Activated T-cell treated with anti-CD3 and anti-CD28 coated beads for 24 hours (primary cell): ENCODE measurements around the gene DNALI1.
A peak's percentile ranks its signal among the peaks of the same experiment; 100 is the strongest.
"Not testable (repeated sequence)": the region's sequence is repeated elsewhere in the genome, so short reads cannot be mapped to it uniquely, and the experiment has no call there.

Source experiments
- DNase-seq: peaks from one replicate; pipeline ENCODE4 v3.0.0-alpha.2; 2020; ENCODE audit warnings: low read depth

Gene DNALI1

DNA sequence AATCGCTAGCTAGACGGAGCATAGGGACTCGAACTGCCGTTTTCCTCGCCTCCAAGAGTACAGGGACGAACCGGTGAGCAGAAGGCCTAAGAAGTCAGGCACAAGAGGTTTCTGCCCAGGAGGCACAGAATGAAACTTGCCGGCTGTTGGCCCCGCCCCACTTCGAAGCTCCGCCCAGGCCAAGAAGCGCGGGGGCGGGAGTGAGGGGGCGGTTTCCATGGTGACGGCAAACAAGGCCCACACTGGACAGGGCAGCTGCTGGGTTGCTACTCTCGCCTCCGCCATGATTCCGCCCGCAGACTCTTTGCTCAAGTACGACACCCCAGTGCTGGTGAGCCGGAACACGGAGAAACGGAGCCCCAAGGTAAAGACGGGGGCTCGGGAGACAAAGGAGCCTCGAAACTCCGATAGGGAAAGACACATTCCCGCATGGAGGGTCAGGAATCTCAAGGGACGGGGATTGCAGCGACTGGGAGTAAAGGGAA lies at the start of gene DNALI1:
Gene DNALI1 (plus strand): TSS at position 229 of the 485 bp plus-strand sequence. CDS start 55 bp downstream, at position 284.
- no peak for DNase-seq

DNA sequence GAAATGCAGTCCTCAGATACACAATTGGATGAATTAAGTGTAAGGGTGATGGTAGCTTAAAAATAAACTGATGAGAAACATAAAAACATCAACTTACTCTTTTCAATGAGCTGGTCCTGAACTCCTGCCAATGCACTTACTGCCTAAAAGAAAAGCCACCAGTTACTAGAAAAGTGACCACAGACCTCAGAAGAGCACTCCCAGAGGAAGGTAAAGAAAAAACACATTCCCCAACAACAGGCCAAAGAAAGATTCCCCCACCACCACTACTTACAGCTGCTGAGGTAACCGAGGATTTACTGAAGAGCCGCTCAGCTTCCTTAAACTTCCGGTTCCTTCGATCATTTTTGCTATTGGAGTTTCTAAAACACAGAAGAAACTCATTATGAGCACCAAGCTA lies 47.6 kb upstream of the DNALI1 start:
- DNase-seq: no peak

DNA sequence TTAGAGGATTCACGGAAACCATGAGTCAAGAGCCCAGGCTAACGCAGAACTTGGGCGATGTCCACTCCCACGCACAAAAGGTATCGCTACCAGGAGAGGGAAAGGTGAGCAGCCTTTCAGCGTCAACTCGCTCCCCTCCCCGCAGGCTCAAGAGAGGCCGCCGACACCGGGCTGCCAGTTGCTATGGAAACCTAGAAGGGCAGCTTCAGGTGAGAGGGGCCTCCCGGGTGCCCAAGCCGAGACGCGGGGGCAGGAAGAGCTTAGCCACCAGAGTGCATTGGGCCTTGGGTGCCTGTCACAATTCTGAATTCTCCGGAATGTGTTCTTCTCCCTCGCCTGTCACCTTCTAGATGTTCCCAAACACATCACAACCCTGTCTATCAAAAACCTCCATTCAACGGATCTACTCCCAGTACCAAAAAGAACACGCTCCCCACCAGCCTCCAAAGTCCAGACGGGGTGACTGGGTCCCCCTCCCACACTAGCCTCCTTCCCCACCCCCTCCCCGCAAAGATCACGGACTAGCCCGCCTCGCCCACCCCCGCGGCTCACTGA lies 42.9 kb upstream of the DNALI1 start:
- DNase-seq: peak; percentile 59

DNA sequence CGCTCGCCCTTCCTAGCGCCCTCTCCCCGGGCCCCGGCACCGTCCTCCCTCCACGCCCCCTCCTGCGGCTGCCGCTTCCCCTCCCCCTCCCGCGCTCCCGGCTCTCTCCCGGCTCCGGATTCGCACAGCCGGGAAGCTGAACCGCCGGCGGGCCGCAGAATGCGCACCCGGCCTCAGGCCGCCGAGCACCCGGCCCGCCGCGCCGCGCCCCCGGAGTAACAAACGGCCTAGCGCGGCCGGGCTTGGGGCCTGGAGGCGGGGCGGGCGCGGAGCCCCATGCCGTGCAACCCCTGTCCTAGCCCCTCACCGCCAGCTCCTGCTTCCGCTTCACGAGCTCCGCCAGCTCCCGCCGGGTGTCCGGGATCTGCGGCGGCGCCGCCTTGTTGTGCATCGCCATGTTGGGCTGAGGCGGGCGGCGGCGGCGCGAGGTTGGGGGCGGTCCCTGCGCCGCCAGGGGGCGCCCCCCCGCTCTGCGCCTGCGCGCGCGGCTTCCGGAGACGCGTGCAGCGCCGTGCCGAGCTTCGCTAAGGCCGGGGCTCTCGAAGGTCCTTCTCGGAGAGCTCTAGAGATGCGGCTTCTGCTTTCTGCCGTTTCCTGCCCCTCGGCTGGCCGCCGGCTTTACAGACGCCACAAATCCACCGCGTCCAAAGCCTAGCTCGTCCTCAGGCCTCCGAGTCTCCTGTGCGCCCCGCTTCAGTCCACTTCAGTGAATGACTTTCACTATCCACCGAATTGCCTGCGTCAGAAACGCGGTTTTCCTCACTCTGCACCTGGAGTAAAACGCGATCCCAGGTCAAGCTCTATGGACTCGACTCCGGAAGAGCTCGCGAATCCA lies 42.2 kb upstream of the DNALI1 start, which contains the start of gene MEAF6:
Gene MEAF6 (minus strand): TSS at position 417 of the 835 bp plus-strand sequence. CDS start 20 bp downstream, at position 397.
- DNase-seq: peak; percentile 77

DNA sequence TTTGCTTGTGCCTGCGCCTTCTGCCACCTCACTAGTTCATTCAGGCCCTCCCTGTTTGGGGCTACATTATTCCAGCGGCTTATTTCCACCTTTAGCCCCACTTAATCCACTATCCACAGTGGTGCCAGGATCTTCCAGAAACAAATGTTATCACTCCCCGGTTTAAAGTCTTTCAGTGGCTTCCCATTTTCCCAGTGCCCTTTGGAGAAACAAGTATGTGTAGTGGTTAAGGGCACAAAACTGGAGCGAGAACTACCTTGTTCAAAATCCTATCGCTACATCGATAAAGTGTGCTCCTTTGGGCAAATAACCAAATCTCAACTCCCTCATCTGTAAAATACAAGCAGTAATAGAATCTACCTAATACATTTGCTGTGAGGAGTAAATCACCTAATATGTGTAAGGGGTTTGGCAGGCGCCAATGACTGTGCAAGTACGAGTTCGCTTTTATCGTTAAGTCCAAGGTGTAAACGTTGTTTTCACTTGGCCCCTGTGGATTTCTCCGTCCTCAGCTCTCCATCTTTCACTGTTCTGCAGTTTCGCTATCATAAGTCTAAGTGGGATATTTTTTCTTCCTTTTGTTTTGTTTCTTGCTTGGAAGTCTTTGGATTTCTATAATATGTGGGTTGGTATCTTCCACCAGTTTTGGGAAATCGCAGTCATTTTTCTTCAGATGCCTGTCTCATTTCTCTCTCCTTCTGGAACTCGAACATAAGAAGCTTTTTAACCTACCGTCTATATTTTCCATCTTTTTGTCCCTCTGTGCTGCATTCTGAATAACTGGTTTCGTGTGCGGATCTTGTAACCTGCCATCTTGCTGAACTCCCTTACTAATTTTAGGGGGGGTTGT lies 41.3 kb upstream of the DNALI1 start:
- DNase-seq: no peak

DNA sequence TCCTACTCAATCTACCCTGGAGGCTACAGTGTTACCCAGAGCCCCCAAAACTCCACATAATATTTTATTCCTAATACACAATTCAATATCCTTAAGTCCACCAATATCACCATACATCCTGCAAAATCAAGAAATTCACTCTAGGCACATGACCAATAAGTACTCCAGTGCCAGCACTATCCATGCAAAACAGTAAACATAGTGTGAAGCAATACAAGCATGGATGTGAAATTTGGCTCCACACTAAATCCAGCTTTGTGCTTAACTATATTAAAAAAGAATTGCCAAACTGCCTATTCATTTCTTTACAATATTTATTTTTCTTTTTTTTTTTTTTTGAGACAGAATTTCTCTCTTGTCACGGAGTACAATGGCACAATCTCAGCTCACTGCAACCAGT lies 39.2 kb upstream of the DNALI1 start:
- DNase-seq: no peak

DNA sequence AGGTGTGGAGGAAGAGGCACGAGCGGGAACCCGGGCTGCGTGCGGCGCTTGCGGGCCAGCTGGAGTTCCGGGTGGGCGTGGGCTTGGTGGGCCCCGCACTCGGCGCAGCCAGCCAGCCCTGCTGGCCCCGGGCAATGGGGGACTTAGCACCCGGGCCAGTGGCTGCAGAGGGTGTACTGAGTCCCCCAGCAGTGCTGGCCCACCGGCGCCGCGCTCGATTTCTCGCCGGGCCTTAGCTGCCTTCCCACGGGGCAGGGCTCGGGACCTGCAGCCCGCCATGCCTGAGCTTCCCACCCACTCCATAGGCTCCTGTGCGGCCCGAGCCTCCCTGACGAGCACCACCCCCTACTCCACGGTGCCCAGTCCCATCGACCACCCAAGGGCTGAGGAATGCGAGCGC lies 38.5 kb upstream of the DNALI1 start:
- DNase-seq: not testable (repeated sequence)

DNA sequence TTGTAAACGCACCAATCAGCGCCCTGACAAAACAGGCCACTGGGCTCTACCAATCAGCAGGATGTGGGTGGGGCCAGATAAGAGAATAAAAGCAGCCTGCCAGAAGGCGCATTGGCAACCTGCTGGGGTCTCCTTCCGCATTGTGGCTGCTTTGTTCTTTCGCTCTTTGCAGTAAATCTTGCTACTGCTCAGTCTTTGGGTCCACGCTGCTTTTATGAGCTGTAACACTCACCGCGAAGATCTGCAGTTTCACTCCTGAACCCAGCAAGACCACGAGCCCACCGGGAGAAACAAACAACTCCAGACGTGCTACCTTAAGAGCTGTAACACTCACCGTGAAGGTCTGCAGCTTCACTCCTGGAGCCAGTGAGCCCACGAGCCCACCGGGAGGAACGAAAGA lies 37.8 kb upstream of the DNALI1 start:
- peak; percentile 36 for DNase-seq

DNA sequence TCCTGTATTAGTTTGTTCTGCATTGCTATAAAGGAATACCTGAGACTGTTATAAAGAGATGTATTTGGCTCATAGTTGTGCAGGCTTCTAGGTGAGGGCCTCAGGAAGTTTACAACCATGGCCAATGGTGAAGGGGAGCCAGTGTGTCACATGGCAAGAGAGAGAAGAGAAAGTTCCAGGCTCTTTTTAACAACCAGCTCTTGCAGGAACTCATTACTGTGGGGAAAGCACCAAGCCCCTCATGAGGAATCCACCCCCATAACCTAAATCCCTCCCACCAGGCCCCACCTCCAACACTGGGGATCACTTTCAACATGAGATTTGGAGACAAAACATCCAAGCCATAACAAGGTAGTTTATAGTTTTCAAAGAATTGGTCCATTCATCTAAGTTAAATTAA lies 37.1 kb upstream of the DNALI1 start:
- DNase-seq: no peak

DNA sequence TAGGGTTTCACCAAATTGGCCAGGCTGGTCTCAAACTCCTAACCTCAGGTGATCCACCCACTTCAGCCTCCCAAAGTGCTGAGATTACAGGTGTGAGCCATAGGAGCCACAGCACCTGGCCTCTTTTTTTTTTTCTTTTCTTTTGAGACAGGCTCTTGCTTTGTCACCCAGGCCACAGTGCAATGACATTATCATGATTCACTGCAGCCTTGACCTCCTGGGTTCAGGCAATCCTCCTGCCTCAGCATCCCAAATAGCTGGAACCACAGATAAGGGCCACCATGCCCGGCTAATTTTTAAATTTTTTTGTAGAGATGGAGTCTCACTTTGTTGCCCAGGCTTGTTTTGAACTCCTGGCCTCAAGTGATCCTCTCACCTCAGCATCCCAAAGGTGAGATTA lies 26.9 kb upstream of the DNALI1 start:
- DNase-seq: not testable (repeated sequence)

DNA sequence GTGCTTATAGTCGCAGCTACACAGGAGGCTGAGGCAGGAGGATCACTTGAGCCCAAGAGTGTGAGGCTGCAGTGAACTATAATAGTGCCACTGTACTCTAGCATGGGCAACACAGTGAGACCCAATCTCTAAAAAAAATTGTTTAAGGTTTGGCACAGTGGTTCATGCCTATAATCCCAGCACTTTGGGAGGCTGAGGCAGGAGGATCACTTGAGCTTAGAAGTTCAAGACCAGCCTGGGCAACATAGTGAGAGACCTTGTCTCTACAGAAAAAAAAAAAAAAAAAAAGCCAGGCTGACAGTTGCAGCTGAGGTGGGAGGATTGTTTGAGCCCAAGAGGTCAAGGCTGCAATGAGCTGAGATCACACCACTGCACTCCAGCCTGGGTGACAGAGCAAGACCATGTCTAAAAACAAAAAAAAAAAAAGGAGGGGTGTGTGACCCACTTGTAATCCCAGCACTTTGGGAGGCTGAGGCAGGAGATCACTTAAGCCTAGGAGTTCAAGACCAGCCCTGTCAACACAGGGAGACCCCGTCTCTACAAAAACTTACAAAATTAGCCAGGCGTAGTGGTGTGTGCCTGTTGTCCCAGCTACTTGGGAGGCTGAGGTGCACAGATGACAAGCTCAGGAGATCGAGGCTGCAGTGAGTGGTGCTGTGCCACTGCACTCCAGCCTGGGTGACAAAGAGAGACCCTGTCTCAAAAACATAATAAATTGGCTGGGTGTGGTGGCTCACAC lies 24.2 kb upstream of the DNALI1 start:
- not testable (repeated sequence) for DNase-seq

DNA sequence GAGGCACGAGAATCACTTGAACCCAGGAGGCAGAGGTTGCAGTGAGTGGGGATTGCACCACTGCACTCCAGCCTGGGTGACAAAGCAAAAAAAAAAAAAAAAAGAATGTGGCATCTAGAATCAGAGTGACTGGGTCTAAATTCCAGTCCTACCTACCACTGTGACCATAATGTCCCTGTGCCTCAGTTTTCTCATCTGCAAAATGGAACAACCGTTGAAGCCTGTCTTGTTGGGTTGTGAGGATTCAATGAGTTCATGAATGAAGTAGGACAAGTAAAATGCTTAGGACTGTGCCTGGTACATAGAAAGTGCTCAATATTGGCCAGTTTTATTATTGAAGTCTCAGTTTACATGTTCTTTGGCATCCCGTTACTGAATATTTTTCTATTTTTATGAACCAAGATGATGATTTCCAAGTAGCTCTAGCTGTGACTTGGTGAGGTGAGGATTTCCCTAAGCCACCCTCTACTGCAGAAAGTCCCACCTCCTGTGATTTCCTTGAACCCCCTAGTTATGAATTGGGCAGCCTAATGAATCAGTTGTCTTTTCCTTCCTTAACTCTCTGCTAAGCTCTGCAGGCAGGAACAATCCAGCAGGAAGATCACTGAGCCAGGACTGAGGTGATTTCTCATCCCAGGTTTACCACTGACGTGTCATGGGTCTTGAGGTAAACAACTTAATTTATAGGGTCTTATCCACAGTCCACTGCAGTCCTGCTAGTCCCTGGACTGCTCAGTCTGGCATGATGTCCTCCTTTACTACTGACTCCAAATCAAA lies 23.2 kb upstream of the DNALI1 start:
- no peak for DNase-seq

DNA sequence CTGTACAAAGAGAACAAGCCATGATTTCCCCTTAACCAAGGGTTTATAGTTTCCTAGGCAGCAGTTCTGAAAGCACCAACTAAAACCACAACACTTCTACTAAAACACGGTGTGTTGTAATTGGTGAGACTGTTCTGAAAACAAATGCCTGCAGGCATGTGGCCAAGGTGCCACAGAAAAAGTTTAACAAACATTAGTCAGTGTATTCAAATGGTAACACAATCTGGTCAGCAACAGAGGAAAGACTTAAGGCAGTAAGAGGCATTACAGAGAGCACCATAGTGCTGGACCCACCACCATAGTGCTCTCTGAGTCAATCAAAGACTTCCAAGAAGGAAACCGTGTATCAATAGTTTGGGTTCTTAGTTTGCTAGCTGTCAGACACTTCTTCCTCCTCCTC lies 19.4 kb upstream of the DNALI1 start:
- no peak for DNase-seq

DNA sequence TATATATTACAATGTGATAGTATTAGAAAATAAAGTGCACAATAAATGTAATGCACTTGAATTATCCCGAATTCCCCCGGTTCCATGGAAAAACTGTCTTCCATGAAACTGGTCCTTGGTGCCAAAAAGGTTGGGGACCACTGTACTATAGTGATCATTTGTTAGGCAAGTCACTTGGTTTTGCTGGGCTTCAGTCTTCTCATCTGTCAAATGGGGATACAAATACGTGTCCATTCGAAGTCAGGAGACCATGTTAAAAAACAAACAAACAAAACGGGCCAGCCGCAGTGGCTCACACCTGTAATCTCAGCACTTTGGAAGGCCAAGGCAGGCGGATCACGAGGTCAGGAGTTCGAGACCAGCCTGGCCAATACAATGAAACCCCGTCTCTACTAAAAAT lies 17.6 kb upstream of the DNALI1 start:
- not testable (repeated sequence) for DNase-seq

DNA sequence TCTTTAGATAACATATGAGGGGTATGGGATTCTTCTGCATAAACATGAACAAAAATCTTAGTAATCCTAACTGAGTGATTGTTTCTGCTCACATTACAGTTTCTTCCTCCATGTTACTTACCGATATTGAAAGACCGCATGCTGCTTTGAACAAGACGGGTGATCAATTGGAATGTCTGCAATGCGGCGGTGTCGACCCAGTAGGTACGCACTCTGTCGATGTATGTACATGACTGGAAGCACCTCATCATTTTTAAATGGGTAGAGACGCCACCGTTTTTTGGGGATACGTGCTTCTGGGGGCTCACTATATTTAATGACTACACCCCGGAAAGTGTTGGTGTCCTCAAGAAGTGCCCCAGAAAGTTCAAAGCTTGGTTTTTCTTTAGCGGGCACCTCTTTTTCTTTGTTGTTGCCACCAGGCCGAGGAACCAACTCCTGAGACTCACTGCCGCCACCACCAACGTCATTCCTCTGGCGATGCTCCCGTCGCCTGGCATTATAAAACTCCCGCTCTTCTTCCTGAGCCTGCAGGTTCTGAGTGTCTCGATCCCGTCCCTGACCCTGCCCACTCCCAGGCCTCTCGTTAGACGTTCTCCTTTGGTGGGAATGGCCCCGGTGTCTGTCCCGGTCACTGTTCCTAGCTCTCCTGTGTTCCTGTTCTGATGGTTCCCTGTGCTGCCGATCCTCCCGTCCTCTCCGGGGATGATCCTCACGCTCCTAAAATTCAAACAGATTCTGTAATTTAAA lies 16.5 kb upstream of the DNALI1 start:
- DNase-seq: no peak

DNA sequence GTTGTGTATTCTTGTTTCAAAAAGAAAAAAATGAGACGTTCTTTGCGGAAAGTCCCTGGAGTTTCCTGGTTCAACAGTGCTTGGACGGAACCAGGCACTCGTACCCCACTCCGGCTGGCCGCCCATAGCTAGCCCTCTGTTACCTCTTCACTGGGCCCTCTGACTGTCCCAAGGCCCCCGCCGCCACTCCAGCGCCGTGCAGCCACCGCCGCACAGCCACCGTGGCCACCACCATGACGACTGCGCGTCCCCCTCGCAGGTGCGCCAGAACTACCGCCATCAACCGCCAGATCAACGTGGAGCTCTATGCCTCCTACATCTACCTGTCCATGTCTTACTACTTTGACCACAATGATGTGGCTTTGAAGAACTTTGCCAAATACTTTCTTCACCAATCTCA lies 12.2 kb upstream of the DNALI1 start:
- DNase-seq: no peak

DNA sequence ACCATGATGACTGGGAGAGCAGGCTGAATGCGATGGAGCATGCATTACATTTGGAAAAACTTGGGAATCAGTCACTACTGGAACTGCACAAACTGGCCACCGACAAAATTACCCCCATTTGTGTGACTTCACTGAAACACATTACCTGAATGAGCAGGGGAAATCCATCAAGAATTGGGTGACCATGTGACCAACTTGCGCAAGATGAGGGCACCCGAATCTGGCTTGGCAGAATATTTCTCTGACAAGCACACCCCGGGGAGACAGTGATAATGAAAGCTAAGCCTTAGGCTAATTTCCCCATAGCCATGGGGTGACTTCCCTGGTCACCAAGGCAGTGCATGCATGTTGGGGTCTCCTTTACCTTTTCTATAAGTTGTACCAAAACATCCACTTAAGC lies 11.7 kb upstream of the DNALI1 start:
- DNase-seq: no peak

DNA sequence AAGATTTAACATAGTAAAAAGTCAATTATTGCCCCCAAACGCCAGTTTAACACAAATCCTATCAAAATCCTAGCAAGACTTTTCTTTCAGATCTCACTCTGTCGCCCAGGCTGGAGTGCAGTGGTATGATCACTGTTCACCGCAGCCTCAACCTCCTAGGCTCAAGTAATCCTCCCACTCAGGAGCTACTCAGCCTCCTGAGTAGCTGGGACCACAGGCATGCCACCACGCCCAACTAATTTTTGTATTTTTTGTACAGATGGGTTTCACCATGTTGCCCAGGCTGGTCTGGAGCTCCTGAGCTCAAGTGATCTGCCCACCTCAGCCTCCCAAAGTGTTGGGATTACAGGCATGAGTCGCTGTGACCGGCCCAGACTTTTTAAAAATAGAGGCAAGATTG lies 7.4 kb upstream of the DNALI1 start:
- no peak for DNase-seq

DNA sequence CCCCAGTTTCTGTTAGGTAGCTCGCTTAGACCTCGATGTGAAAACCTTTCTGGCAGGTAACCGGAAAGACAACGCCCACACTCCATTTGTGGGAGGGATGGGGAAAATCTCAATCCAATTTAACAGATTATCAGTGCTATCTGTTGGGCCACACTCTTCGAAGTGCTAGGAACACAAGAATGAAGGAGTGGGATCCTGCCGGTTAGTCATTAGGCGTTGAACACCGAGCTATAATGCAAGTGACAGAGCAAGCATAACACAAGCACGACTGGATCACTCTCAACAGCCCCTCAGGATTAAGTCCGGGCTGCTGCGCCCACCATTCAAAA lies 3.2 kb upstream of the DNALI1 start:
- DNase-seq: no peak
